Cortex of kidney (tissue), 1 donor: Measurements from ENCODE around the gene STAT5B.
"Not testable (repeated sequence)": the region's sequence is repeated elsewhere in the genome, so short reads cannot be mapped to it uniquely, and the experiment has no call there.

Experiments used
- DNase-seq: peaks from one replicate; lab custom pipeline; 2025; lab: John Stamatoyannopoulos, UW

The STAT5B gene

DNA sequence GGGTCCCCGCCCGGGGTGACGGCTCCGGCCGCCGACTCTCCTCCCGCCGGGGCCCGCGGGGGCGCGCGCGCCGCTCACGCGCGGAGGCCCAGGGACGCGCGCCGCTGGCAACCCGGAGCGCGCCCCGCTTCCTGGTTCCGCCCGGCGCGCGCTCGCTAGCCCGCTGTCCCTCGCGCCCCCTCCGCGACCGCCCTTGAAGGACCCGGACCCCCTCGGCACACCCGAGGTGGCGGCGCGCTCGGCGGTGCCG is at the start of gene STAT5B:
TSS of gene STAT5B (minus strand) at position 33 of the 250 bp plus-strand sequence. CDS start 44,264 bp downstream, outside the sequence.
- no peak for DNase-seq

- no peak for DNase-seq
These were observed 48.8 kb upstream of the STAT5B start for GRCh38 chr17:42325026-42325425.

GRCh38 chr17:42323268-42323773 is 47.1 kb upstream of the STAT5B start:
- no peak for DNase-seq

- DNase-seq, result no peak
These were observed 46.4 kb upstream of the STAT5B start for GRCh38 chr17:42322382-42323267.

- no peak for DNase-seq
These were observed 45.4 kb upstream of the STAT5B start for GRCh38 chr17:42321555-42321954.

DNA sequence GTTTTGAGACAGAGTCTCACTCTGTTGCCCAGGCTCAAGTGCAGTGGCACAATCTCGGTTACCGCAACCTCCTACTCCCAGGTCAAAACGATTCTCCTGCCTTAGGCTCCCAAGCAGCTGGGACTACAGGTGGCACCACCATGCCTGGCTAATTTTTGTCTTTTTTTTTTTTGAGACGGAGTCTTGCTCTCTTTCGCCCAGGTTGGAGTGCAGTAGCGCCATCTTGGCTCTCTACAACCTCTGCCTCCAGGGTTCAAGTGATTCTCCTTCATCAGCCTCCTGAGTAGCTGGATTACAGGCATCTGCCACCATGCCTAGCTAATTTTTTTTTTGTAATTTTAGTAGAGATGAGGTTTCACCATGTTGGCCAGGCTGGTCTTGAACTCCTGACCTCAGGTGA is 41.8 kb upstream of the STAT5B start:
- not testable (repeated sequence) for DNase-seq

DNA sequence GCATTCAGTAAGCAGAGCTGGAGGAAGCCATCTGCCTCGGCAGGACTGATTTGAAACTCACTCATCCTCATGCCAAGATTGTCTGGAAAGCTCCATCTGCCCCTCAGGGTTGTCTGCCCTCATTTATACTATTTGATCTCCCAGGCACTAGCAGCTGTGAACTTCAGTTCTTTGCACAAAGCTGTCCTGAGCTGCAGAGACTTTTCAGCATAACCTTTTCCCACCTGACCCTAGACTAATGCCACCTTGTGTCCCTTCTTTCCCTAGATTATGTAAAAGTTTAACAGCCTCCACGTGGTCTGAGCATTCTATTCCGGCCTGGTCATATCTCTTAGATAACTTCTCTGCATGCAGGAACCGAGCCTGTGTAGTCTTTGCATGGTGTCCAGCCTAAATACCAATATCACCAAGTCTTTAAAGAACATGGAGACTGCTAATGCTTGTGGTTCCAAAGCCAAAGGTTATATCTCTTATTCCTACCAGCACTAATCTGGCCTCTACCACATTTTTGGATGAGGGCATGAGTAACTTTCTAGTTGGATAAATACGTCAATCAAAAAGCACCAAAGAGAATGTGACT is 41.2 kb upstream of the STAT5B start:
- DNase-seq, result no peak

GRCh38 chr17:42316755-42317154 is 40.6 kb upstream of the STAT5B start:
- DNase-seq, result no peak

DNA sequence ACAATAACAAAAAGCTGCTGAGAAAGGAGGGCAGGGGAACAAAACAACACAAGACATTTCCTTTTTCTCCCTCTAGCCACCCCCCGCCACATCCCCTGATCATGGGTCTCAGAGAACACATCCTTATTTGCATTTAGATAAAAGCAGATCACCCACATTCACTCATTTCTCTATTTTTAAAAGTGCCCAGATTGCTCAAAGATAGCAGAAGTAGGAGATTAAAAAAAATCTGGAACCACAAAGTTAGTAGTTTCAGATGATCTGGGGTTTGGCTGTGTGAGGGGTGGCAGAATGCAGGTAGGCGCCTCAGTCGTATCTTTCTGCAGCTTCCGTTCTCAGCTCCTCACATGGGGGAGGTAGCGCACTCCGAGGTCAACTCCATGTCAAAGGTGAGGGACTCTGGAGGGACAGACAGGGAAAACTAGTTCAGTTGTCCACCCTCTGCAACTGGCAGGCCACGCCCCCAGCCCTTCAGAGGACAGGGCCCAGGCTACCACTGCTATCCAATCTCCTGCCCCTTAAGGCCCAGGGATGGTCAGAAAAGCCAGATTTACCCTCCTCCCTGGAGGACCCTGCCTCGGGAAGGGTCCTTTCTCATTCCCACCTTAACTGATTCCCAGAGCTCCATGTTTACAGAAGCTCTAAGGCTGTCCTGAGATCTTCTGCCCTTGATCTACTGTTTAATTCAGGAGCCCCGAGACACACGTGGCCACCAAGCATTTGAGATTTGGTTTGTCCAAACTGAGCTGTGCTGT is 39.4 kb upstream of the STAT5B start:
- no peak for DNase-seq

GRCh38 chr17:42313773-42314566 is 37.8 kb upstream of the STAT5B start:
- DNase-seq, result no peak

GRCh38 chr17:42313389-42313772 is 37.2 kb upstream of the STAT5B start:
- no peak for DNase-seq

- peak; percentile 58 for DNase-seq
These were observed 36.3 kb upstream of the STAT5B start for GRCh38 chr17:42312285-42313130.

GRCh38 chr17:42312035-42312284 is 35.8 kb upstream of the STAT5B start:
- no peak for DNase-seq

- DNase-seq, result no peak
These were observed 35.2 kb upstream of the STAT5B start for GRCh38 chr17:42311240-42312034.

GRCh38 chr17:42310787-42311215 is 34.6 kb upstream of the STAT5B start:
- DNase-seq, result no peak

GRCh38 chr17:42309986-42310786 is 34.0 kb upstream of the STAT5B start:
- DNase-seq, result no peak

GRCh38 chr17:42309142-42309541 is 33.0 kb upstream of the STAT5B start:
- no peak for DNase-seq

- no peak for DNase-seq
These were observed 32.3 kb upstream of the STAT5B start for GRCh38 chr17:42308446-42308845.

- DNase-seq, result no peak
These were observed 31.3 kb upstream of the STAT5B start for GRCh38 chr17:42307362-42307927.

- DNase-seq, result no peak
These were observed 30.1 kb upstream of the STAT5B start for GRCh38 chr17:42306385-42306667.
